CD4-positive, CD25-positive, alpha-beta regulatory T cell (primary cell): ENCODE data around the gene NOX5. TPM values are rescaled to one million over a fixed set of nuclear protein-coding genes. Genes with fewer than 3 reads are reported as not detected.

Source experiments
- ATAC-seq, 2 donors: fragments of 150-1000 bp; cut with Tn5 transposase; one replicate each; pipeline ENCODE4 v1.10.0; 2021; ENCODE audit warnings: low read depth in 2 of 2, moderate number of reproducible peaks in 2 of 2, moderate library complexity in 1 of 2
- DNase-seq, 3 donors: peaks; one replicate each; pipeline versions ENCODE4 v3.0.0 to v3.0.0-alpha.2; 2012 to 2022; ENCODE audit warnings: mixed read lengths in 1 of 3
- H3K27ac ChIP-seq: one replicate; pipeline ENCODE4 v1.7.0; 2013; ENCODE audit warnings: mild to moderate bottlenecking, low read length; ENCODE audit not compliant: insufficient read depth, poor library complexity, severe bottlenecking
- H3K27me3 ChIP-seq: one replicate; pipeline ENCODE4 v1.7.0; 2013; ENCODE audit warnings: low read length; ENCODE audit not compliant: control insufficient read depth, insufficient read depth
- H3K36me3 ChIP-seq: one replicate; pipeline ENCODE4 v1.7.0; 2013; ENCODE audit warnings: mild to moderate bottlenecking, low read length, moderate library complexity; ENCODE audit not compliant: control insufficient read depth, insufficient read depth
- H3K4me1 ChIP-seq: 2 replicates; pipeline ENCODE4 v1.7.0; 2013; ENCODE audit warnings: mild to moderate bottlenecking, low read length; ENCODE audit not compliant: insufficient read depth, control insufficient read depth, poor library complexity, severe bottlenecking
- H3K4me3 ChIP-seq: one replicate; pipeline ENCODE4 v1.7.0; 2013; ENCODE audit warnings: low read depth, mild to moderate bottlenecking, low read length, moderate library complexity
- H3K9me3 ChIP-seq, 2 experiments: 1 replicate in 1 of 2; 2 replicates in 1 of 2; pipeline ENCODE4 v1.7.0; 2013; ENCODE audit warnings: low read length in 2 of 2, mild to moderate bottlenecking in 1 of 2, moderate library complexity in 1 of 2; ENCODE audit not compliant: control insufficient read depth in 2 of 2
- H3K27ac Mint-ChIP-seq, 3 donors: one replicate each; pipeline ENCODE4 v1.8.0; 2020 to 2022; ENCODE audit warnings: mild to moderate bottlenecking in 3 of 3, mixed read lengths in 3 of 3, moderate library complexity in 2 of 3
- H3K27me3 Mint-ChIP-seq: one replicate; pipeline ENCODE4 v1.8.0; 2022; ENCODE audit warnings: mild to moderate bottlenecking, mixed read lengths
- H3K36me3 Mint-ChIP-seq: one replicate; pipeline ENCODE4 v1.8.0; 2020; ENCODE audit warnings: mixed read lengths
- H3K4me1 Mint-ChIP-seq, 4 donors: one replicate each; pipeline ENCODE4 v1.8.0; 2020 to 2022; ENCODE audit warnings: mixed read lengths in 4 of 4, mild to moderate bottlenecking in 1 of 4
- H3K4me3 Mint-ChIP-seq, 4 donors: one replicate each; pipeline ENCODE4 v1.8.0; 2020 to 2022; ENCODE audit warnings: mild to moderate bottlenecking in 4 of 4, mixed read lengths in 4 of 4, moderate library complexity in 3 of 4
- H3K9me3 Mint-ChIP-seq, 7 donors: one replicate each; pipeline ENCODE4 v1.8.0; 2020 to 2022; ENCODE audit warnings: mixed read lengths in 7 of 7, mild to moderate bottlenecking in 3 of 7, moderate library complexity in 2 of 7
- polyA plus RNA-seq, 4 donors: library from polyadenylated mRNA; unstranded; fragments of 300-500 nt; fragmentation: Illumina TruSeq; gene quantifications; one replicate each; pipeline ENCODE4 v1.2.3, GENCODE V29; 2021
- total RNA-seq: library from RNA; stranded (reverse); gene quantifications from one replicate; pipeline ENCODE4 v1.2.3, GENCODE V29; 2022

The NOX5 gene
- total and polyA plus RNA-seq, 5 donors from 2014 or later: not detected

DNA sequence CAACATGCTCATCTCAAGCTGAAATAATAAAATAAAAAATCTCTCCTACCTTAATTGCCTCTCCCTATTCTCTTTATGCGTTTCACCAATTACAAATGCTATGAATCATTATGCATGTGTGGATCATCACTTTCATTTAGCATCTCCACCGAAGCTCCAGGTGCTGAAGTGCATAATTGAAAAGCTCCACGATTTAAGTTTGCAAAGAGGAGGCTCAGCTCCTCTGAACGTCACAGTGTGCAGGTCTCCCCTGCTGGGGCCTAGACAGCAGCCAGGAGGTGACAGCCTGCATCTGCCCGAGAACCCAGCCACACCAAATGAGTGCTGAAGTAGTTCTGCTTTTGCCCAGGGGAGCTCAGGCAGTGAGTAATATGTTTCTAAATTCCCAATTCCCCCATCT lies 85.4 kb downstream of the NOX5 start:
- Histone ChIP-seq H3K27me3 (no peaks in the 10 kb centered on the region), H3K36me3 (no peaks in the 10 kb centered on the region), H3K27ac (no peak overlapping the region), H3K4me3 (no peak overlapping the region), H3K4me1 (peaks cover 28% of the 10 kb centered on the region), H3K9me3 (no peaks in the 10 kb centered on the region)
- ATAC-seq: no peak
- no peak for DNase-seq
- H3K27me3 Mint-ChIP-seq: no peaks in the 10 kb centered on the region
- no peaks in the 10 kb centered on the region for H3K36me3 Mint-ChIP-seq
- H3K4me3 Mint-ChIP-seq: no peak overlapping the region
- peaks cover 13 to 37% (median 25%) of the 10 kb centered on the region in 4 donors for H3K4me1 Mint-ChIP-seq
- peak overlapping the region in 1 of 3 donors; percentile 32 for H3K27ac Mint-ChIP-seq
- H3K9me3 Mint-ChIP-seq: peaks cover 0 to 3% (median 0%) of the 10 kb centered on the region in 7 donors

DNA sequence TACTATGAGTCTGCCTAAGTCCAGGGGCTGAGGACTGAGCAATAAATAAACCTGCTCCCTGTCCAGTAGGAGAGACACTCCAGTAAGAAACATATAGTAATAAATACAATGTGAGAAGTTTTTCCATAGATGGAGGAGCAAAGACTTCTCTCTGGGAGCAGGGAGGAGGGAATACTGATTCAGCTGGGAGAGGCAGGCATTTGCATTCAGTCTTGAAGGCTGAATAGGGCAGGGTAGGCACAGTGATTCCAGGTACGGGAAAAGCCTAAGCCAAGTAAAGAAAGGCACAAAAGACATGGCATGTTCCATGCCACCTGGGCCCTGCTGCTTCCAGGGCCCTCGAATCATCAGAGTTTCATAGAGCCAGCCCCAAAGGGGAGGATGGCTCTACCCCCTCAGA lies 86.3 kb downstream of the NOX5 start:
- Histone ChIP-seq H3K9me3 (no peaks in the 10 kb centered on the region), H3K36me3 (no peaks in the 10 kb centered on the region), H3K4me3 (no peak overlapping the region), H3K27ac (no peak overlapping the region), H3K27me3 (no peaks in the 10 kb centered on the region), H3K4me1 (peaks cover 35% of the 10 kb centered on the region)
- peak overlapping the region in 2 of 4 donors; percentile 21 to 29 for H3K4me3 Mint-ChIP-seq
- no peaks in the 10 kb centered on the region for H3K36me3 Mint-ChIP-seq
- no peak for DNase-seq
- no peak overlapping the region for H3K27ac Mint-ChIP-seq
- no peaks in the 10 kb centered on the region for H3K9me3 Mint-ChIP-seq
- no peak for ATAC-seq
- peaks cover 18 to 45% (median 30%) of the 10 kb centered on the region in 4 donors for H3K4me1 Mint-ChIP-seq
- no peaks in the 10 kb centered on the region for H3K27me3 Mint-ChIP-seq

DNA sequence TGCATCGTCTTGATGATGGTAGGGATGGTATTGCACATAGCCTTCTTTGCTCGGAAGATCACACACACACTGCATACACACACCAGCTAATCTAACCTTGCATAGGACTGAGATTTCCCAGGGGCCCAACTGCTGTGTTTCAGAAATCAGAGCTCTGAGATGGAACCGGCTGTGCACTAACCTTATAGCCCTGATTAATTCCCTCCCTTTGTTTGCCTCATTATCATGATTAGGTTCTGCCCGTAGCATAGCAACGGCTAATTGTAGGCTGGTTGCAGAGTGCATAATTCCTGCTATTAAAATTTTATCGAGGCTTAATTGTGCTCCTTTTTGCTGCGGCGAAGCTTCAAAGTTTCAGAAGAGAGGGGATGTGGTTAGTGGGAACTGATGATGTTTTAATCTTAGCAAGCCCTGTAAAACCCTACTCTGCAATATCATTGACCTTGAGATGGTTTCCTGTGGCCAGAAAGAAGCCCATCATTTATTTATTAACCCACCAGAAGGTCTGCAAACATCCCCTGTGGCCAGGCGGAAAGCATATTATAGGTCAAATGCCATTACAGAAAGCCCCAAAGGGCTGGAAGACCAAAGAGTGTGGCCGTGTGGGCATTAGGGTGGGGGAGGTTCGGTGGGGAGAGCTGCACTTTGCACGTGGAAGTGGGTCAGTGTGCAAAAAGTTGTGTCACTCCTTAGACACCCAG lies 89.7 kb downstream of the NOX5 start:
- peak overlapping the region in 2 of 3 donors; percentile 71 to 82 for H3K27ac Mint-ChIP-seq
- H3K4me1 Mint-ChIP-seq: peaks cover 18 to 62% (median 44%) of the 10 kb centered on the region in 4 donors
- peak overlapping the region; percentile 64 to 79 (median 74) for H3K4me3 Mint-ChIP-seq
- no peaks in the 10 kb centered on the region for H3K36me3 ChIP-seq
- peaks cover 0 to 3% (median 0%) of the 10 kb centered on the region in 7 donors for H3K9me3 Mint-ChIP-seq
- peak overlapping the region; percentile 58 for H3K4me3 ChIP-seq
- H3K9me3 ChIP-seq: no peaks in the 10 kb centered on the region
- no peaks in the 10 kb centered on the region for H3K36me3 Mint-ChIP-seq
- H3K27me3 Mint-ChIP-seq: no peaks in the 10 kb centered on the region
- DNase-seq: peak in 2 of 3 donors; percentile 49 to 53
- peaks cover 42% of the 10 kb centered on the region for H3K4me1 ChIP-seq
- H3K27me3 ChIP-seq: no peaks in the 10 kb centered on the region
- ATAC-seq: peak; percentile 66 to 69
- H3K27ac ChIP-seq: peak overlapping the region; percentile 27

DNA sequence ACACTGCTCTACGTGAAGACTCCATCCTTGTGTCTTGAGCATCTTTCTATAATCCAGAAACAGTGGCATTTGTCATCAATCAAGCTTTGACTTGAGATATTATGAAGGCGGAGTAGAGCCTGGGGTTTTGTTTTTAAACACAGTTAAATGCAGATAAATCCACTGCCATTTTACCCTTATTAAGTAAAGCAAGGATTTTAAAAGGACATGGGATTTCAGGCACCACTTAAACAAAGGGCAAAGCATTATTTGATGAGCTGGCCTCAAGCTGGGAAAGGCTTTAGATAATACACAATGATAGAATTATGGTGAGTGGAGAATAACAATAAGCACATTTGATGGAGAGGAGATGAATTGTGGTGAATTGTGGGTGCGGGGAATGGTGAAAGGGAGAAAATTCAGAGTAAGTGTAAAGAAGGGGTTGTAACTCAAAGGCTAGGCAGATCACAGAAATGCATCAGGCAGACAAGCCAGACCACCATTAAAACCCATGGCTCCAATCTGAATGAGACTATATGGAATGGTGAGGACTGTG lies 91.0 kb downstream of the NOX5 start:
- Histone ChIP-seq H3K27me3 (no peaks in the 10 kb centered on the region), H3K9me3 (no peaks in the 10 kb centered on the region), H3K4me1 (peaks cover 42% of the 10 kb centered on the region), H3K27ac (no peak overlapping the region), H3K4me3 (no peak overlapping the region), H3K36me3 (no peaks in the 10 kb centered on the region)
- Mint-ChIP-seq H3K9me3 (peaks cover 0 to 3% (median 0%) of the 10 kb centered on the region in 7 donors), H3K4me1 (peaks cover 18 to 61% (median 44%) of the 10 kb centered on the region in 4 donors), H3K4me3 (peak overlapping the region in 1 of 4 donors; percentile 36), H3K27ac (no peak overlapping the region), H3K27me3 (no peaks in the 10 kb centered on the region), H3K36me3 (no peaks in the 10 kb centered on the region)
- DNase-seq (no peak), ATAC-seq (no peak)

DNA sequence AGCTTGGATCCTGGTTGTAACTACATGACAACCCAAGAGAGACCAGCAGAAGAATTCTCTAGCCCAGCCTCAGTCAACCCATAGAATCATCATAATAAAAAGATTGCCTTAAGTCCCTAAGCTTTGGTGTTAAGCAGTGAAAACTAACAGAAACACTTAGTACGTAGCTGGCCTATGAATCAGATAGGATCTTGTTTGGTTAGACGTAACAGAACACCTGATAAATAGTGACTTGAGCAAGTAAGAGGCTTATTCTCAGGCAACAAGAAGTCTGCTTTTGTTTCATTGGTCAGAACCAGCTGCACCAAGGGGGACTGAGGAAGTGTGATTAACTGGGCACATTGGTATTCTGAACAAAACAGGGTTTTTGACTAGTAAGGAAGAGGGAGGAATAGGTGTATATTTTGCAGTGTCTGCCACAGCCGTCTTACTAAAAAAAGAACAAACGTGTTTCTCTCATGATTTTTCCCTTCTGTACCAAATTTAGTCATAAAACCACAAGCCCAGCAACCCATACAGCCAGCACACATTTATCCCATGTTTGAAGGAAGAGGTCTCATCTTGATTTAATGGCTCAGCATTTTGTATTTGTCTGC lies 92.6 kb downstream of the NOX5 start:
- peak; percentile 25 to 52 for ATAC-seq
- H3K27me3 Mint-ChIP-seq: no peaks in the 10 kb centered on the region

More for the DNA sequence above, 92.6 kb downstream of the NOX5 start:
- Histone ChIP-seq H3K9me3 (no peaks in the 10 kb centered on the region), H3K36me3 (no peaks in the 10 kb centered on the region), H3K4me3 (no peak overlapping the region), H3K27ac (peak overlapping the region; percentile 29), H3K27me3 (no peaks in the 10 kb centered on the region), H3K4me1 (peaks cover 42% of the 10 kb centered on the region)
- peak overlapping the region; percentile 11 to 96 (median 18) for H3K27ac Mint-ChIP-seq
- no peak overlapping the region for H3K4me3 Mint-ChIP-seq
- H3K4me1 Mint-ChIP-seq: peaks cover 18 to 51% (median 40%) of the 10 kb centered on the region in 4 donors
- H3K9me3 Mint-ChIP-seq: peaks cover 0 to 3% (median 0%) of the 10 kb centered on the region in 7 donors
- H3K36me3 Mint-ChIP-seq: no peaks in the 10 kb centered on the region
- peak in 1 of 3 donors; percentile 10 for DNase-seq

Other genes with a start within 250 kb of the NOX5 start
- 89.4 TPM for gene ANP32A, start 193.8 kb upstream of the NOX5 start, total RNA-seq
- 100 to 1,000 TPM in 1 of 4 donors, 10 to 100 TPM in 3; 71.4 to 104 (median 88.0) TPM for gene ANP32A, start 193.8 kb upstream of the NOX5 start, polyA plus RNA-seq
- gene SPESP1, start 84.2 kb upstream of the NOX5 start, total RNA-seq: not detected
- gene SPESP1, start 84.2 kb upstream of the NOX5 start, polyA plus RNA-seq: 1 to 10 TPM in 2 of 4 donors, under 1 TPM in 2; 0.33 to 3.8 (median 0.97) TPM
- 12.7 TPM for gene GLCE, start 145.9 kb downstream of the NOX5 start, total RNA-seq
- gene GLCE, start 145.9 kb downstream of the NOX5 start, polyA plus RNA-seq: 10 to 100 TPM; 17.0 to 23.4 (median 20.2) TPM